Peyer's patch (tissue), 4 donors: ENCODE measurements around the gene CUBN. TPM values are rescaled to one million over a fixed set of nuclear protein-coding genes. Genes with fewer than 3 reads are reported as not detected.

ENCODE experiments used
- DNase-seq, 3 donors: peaks; one replicate each; pipeline ENCODE4 v3.0.0-alpha.2; 2017 to 2019
- H3K27ac ChIP-seq, 4 donors: fragments of 200-600 bp; sonication (generic); one replicate each; pipeline ENCODE4 v1.5.1; 2016 to 2019
- H3K27me3 ChIP-seq, 2 donors: fragments of 200-600 bp; sonication (generic); one replicate each; pipeline ENCODE4 v1.5.1; 2019
- H3K36me3 ChIP-seq, 3 donors: fragments of 200-600 bp; sonication (generic); one replicate each; pipeline ENCODE4 v1.5.1; 2016 to 2019
- H3K4me1 ChIP-seq, 4 donors: fragments of 200-600 bp; sonication (generic); one replicate each; pipeline ENCODE4 v1.5.1; 2016 to 2019
- H3K4me3 ChIP-seq, 4 donors: fragments of 200-600 bp; sonication (generic); 1 replicate in 3 of 4; 2 replicates in 1 of 4; pipeline ENCODE4 v1.5.1; 2016 to 2019; ENCODE audit warnings: mild to moderate bottlenecking in 1 of 4
- H3K9me3 ChIP-seq, 4 donors: fragments of 200-600 bp; sonication (generic); one replicate each; pipeline ENCODE4 v1.5.1; 2016 to 2019; ENCODE audit warnings: mild to moderate bottlenecking in 1 of 4
- CTCF ChIP-seq, 6 experiments: fragments of 450-650 bp in 4 of 6; fragments of 200-600 bp in 2 of 6; sonication (generic) in 1 of 6; IDR thresholded peaks; one replicate each; pipeline ENCODE4 v1.5.1; 2017 to 2019; ENCODE audit warnings: antibody characterized with exemption in 6 of 6, mild to moderate bottlenecking in 3 of 6, moderate library complexity in 1 of 6
- POLR2A ChIP-seq, 2 donors: fragments of 450-650 bp; IDR thresholded peaks; one replicate each; pipeline ENCODE4 v1.5.1; 2017; ENCODE audit warnings: antibody characterized with exemption in 2 of 2, mild to moderate bottlenecking in 2 of 2, moderate library complexity in 2 of 2
- total RNA-seq, 4 donors: library from RNA; depleted of rRNA; stranded (reverse); fragments of >200 nt; gene quantifications; one replicate each; pipeline ENCODE4 v1.1.0, GENCODE V29; 2016

Gene CUBN
- total RNA-seq, 4 donors from 2014 or later: 2.5 to 329 (median 126) TPM

- Histone ChIP-seq H3K9me3 (no peaks in the 10 kb centered on the region), H3K27me3 (no peaks in the 10 kb centered on the region), H3K36me3 (peaks cover 0 to 6% (median 0%) of the 10 kb centered on the region in 3 donors), H3K4me1 (no peaks in the 10 kb centered on the region), H3K27ac (peak overlapping the region in 1 of 4 donors; percentile 28), H3K4me3 (peak overlapping the region in 1 of 4 donors; percentile 28)
- TF ChIP-seq POLR2A (IDR thresholded peaks at IDR 0.05) (no peak), CTCF (IDR thresholded peaks at IDR 0.05) (no peak)
- no peak for DNase-seq
Observed at GRCh38 chr10:17128261-17128660, 1.4 kb downstream of the CUBN start.

DNA sequence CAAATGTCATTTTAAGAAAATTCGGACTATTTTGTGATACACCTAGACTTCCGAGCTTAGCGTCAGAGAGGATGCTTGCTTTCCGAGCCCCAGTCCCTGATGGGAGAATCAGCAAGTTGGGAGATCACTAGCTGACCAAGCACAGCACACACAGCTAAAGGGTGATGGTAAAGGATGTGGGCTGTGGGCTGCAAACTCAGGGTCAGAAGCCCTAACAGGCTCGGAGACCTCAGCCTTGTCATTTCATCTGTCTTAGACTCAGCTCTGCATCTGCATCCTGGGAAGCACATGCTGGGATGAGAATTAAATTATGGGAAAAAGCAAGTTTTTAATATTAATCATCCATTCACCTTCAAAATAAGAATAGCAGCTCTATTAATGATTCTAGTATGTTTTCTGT is 3.3 kb downstream of the CUBN start:
- Histone ChIP-seq H3K27ac (no peak overlapping the region), H3K27me3 (no peaks in the 10 kb centered on the region), H3K36me3 (peaks cover 0 to 6% (median 0%) of the 10 kb centered on the region in 3 donors), H3K9me3 (no peaks in the 10 kb centered on the region), H3K4me1 (no peaks in the 10 kb centered on the region), H3K4me3 (peak overlapping the region in 1 of 4 donors; percentile 28)
- no peak for DNase-seq
- no peak for TF ChIP-seq CTCF (IDR thresholded peaks at IDR 0.05)
- TF ChIP-seq POLR2A (IDR thresholded peaks at IDR 0.05): no peak

DNA sequence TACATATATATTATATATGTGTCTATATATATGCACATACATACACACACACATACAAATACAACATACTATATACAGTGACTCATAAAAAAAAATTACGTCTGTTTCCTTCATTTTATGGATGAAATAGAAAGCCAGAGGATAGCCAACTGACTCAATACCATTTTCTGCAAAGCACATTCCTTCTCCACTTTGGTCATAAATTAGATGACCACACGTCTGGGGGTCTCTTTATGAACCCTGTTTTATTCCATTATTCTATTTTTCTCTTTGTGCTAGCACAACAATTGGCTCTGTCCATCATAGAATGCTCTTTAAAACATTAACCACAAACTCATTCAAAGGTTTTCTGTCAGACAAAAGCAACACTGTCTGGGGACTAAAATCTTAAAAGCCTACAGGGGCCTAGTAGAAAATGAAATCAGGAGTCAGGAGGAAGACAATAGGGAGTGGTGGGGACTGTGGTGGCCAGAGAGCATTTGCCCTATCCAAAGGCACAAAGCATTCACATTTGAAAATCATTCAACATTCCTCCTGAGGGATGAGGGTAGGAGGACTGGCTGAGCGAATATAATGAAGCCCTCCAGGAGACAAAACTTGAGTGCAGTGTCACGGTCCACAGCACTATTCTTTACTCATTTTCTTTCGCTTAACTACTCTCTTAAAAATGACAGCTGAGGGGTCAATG is 4.3 kb downstream of the CUBN start:
- no peaks in the 10 kb centered on the region for H3K9me3 ChIP-seq
- no peaks in the 10 kb centered on the region for H3K4me1 ChIP-seq
- H3K36me3 ChIP-seq: peaks cover 0 to 6% (median 0%) of the 10 kb centered on the region in 3 donors
- no peak for DNase-seq
- H3K4me3 ChIP-seq: no peak overlapping the region
- no peak for TF ChIP-seq CTCF (IDR thresholded peaks at IDR 0.05)
- TF ChIP-seq POLR2A (IDR thresholded peaks at IDR 0.05): no peak
- no peaks in the 10 kb centered on the region for H3K27me3 ChIP-seq
- H3K27ac ChIP-seq: no peak overlapping the region

DNA sequence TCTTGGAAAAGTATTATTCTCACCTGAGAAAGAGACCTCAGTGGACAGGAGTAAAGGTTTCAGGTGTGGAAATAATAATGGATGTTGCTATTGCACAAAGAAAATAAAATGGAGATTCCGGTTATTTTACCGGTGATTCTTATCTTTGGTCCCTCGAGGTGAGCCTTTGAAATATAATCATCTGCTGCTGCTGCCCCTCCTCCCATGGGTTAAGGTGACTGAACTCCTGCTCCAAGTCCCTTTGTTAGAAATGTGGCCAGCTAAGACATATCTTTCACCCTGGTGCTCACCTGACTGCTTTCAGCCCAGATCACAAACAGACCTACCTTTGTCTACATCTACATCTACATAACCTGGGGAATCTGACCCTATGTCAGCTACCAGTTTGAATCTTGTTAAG is 5.7 kb downstream of the CUBN start:
- Histone ChIP-seq H3K9me3 (no peaks in the 10 kb centered on the region), H3K4me3 (no peak overlapping the region), H3K4me1 (peaks cover 0 to 6% (median 0%) of the 10 kb centered on the region in 4 donors), H3K27ac (no peak overlapping the region), H3K36me3 (peaks cover 0 to 6% (median 0%) of the 10 kb centered on the region in 3 donors), H3K27me3 (no peaks in the 10 kb centered on the region)
- TF ChIP-seq POLR2A (IDR thresholded peaks at IDR 0.05): no peak
- TF ChIP-seq CTCF (IDR thresholded peaks at IDR 0.05): no peak
- DNase-seq: no peak

- no peak overlapping the region for H3K27ac ChIP-seq
- H3K4me3 ChIP-seq: no peak overlapping the region
- H3K4me1 ChIP-seq: peaks cover 0 to 6% (median 0%) of the 10 kb centered on the region in 4 donors
- no peaks in the 10 kb centered on the region for H3K27me3 ChIP-seq
- TF ChIP-seq POLR2A (IDR thresholded peaks at IDR 0.05) (no peak), CTCF (IDR thresholded peaks at IDR 0.05) (no peak)
- no peak for DNase-seq
- H3K36me3 ChIP-seq: peaks cover 0 to 6% (median 0%) of the 10 kb centered on the region in 3 donors
- no peaks in the 10 kb centered on the region for H3K9me3 ChIP-seq
Observed at GRCh38 chr10:17122726-17123661, 6.6 kb downstream of the CUBN start.
